Measurements from ENCODE around the gene PRR23E.

PRR23E gene

DNA sequence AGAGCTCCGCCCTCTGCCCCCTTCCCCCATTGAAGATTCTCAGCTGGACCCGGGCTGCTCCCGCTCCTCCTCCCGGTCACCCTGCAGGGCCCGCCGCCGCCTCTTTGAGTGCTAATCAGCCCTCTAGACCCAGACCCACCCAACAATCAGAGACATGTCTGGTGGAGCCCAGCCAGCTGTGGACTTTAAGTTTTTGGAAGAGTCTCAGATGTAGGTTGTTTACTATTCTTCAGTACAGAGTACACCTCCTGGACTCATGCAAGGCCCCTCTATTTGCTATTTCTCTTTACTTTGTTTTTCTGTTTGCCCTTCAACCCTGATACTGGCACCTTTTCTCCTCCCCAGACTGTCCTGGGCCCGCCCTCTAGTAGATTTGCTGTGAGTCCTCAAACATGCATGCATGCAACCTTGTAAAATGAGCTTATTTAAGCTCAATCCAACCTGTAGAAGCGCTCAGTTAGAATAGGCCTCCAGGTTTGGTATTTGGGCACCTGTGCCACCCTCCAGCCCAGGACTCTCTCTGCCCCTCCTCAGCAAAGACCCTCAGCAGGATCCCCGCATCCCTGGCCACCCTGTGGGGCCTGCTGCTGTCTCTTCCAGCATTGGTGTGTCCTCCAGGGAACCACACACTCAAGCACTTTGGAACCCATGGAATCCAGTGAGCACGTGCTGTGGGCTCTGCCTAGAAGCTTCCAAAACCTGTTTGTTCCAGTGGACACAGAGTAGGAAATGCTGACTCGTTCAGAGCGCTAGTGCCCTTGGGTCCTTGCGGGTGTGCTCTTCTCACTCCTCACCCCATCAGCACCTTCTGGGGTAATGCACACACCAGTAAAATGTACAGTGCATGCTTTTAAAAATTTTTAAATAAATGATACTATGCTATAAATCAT, 4.6 kb downstream of the PRR23E start:
- H3K4me3 ChIP-seq (replicated peaks; ENCODE audit: low read depth, low read length): no peak overlapping the region
- no peak for TF ChIP-seq CTCF (IDR thresholded peaks at IDR 0.05; ENCODE audit: low read depth, low read length, missing control alignments)
- no peak for DNase-seq (ENCODE audit: extremely low read depth, low read depth)

DNA sequence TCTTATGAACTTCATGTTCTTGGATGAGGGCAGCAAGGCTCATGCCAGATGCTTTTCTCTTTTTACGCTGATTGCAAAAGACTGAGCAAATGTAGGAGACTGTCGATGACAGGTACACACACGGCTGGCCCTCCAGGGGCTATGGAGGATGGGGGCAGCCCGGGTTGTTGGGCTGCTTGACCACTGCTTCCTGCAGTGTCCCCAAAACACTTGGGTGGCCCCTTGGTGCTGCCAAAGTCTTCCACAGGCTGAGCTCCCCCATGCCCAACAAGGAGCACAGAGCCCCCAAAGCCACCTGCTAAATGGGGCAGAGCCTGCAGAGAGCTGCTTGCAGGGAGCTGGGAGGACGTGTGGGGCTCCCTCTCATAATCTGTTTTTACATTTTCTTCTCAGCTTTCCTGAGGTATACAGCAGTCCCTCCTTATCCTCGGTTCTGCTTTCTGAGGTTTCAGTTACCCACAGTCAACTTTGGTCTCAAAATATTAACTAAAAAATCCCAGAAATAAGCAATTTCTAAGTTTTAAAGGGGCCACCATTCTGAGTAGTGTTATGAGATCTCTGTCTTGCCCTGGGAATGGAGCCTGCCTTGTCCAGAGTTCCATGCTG, 7.3 kb downstream of the PRR23E start:
- DNase-seq (ENCODE audit: extremely low read depth, low read depth): no peak
- no peak overlapping the region for H3K4me3 ChIP-seq (replicated peaks; ENCODE audit: low read depth, low read length)
- no peak for TF ChIP-seq CTCF (IDR thresholded peaks at IDR 0.05; ENCODE audit: low read depth, low read length, missing control alignments)

GRCh38 chr3:127203024-127203423, 10.1 kb downstream of the PRR23E start:
- H3K4me3 ChIP-seq (replicated peaks; ENCODE audit: low read depth, low read length): no peak overlapping the region

GRCh38 chr3:127204841-127205582, 12.1 kb downstream of the PRR23E start:
- H3K4me3 ChIP-seq (replicated peaks; ENCODE audit: low read depth, low read length): no peak overlapping the region
- DNase-seq (ENCODE audit: extremely low read depth, low read depth): no peak
- TF ChIP-seq CTCF (IDR thresholded peaks at IDR 0.05; ENCODE audit: low read depth, low read length, missing control alignments): no peak

More at GRCh38 chr3:127203024-127203423, 10.1 kb downstream of the PRR23E start:
- DNase-seq (ENCODE audit: extremely low read depth, low read depth): no peak
- TF ChIP-seq CTCF (IDR thresholded peaks at IDR 0.05; ENCODE audit: low read depth, low read length, missing control alignments): no peak

- TF ChIP-seq CTCF (IDR thresholded peaks at IDR 0.05; ENCODE audit: low read depth, low read length, missing control alignments): no peak
- DNase-seq (ENCODE audit: extremely low read depth, low read depth): no peak
- H3K4me3 ChIP-seq (replicated peaks; ENCODE audit: low read depth, low read length): no peak overlapping the region
Measured at GRCh38 chr3:127206154-127206553, 13.2 kb downstream of the PRR23E start.

DNA sequence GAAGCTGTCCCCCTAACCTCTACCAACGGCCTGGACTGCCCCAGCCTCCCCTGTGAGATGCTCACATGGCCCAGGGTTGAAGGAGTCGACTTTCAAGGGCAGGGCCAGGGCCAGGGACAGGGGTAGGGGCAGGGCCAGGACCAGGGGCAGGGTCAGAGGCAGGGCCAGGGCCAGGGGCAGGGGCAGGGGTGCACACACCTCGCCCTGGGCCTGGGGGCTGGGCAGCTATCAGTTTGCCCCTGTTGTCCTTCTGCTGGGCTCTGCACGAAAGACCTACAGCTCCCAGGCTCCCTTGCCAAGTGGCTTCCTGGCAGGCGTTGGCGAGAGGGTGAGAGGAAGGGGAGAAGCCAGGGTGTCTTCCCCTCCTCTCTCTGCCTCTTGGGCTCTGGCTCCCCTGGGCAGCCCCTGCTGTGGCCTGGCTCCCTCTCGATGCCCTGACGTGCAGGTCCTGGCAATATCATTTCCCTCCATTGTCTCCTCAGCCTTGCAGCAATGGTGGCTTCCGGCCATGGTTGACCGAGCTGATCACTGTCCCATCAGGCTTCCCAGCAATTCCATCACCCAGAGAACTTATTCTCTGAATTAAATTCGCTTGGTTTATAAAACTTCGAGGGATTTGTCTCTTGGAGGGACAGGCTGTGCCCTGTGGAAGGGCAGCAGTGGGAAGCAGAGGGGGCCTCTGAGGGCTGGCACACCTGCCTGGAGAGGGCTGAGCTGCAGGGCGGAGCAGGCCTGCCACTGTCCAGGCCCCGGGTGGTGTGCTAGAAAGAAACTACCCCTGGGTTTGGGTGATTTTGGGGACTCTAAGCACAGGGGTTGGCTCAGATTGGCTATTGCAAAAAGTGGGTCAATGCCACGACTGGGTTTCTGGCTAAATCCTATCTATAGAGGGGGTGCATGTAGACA, 13.9 kb downstream of the PRR23E start:
- TF ChIP-seq CTCF (IDR thresholded peaks at IDR 0.05; ENCODE audit: low read depth, low read length, missing control alignments): no peak
- no peak overlapping the region for H3K4me3 ChIP-seq (replicated peaks; ENCODE audit: low read depth, low read length)
- no peak for DNase-seq (ENCODE audit: extremely low read depth, low read depth)

Measured in HFF-Myc (cell line).